Measurements from ENCODE around the gene KCNIP4.
A peak's percentile ranks its signal among the peaks of the same experiment; 100 is the strongest.

KCNIP4 gene

GRCh38 chr4:20883231-20883630 is 1065.3 kb downstream of the KCNIP4 start:
- Histone ChIP-seq H3K27ac (ENCODE audit: poor library complexity, severe bottlenecking) (no peak overlapping the region), H3K9me3 (ENCODE audit: severe bottlenecking) (no peaks in the 10 kb centered on the region), H3K4me1 (ENCODE audit: insufficient read depth, poor library complexity, severe bottlenecking) (no peaks in the 10 kb centered on the region), H3K4me3 (ENCODE audit: severe bottlenecking) (no peak overlapping the region), H3K36me3 (ENCODE audit: low read depth) (no peaks in the 10 kb centered on the region), H3K27me3 (ENCODE audit: insufficient read depth, poor library complexity, severe bottlenecking) (no peaks in the 10 kb centered on the region)
- no peak for DNase-seq (ENCODE audit: low spot score)
- no peak for TF ChIP-seq CTCF (IDR thresholded peaks at IDR 0.05; ENCODE audit: poor library complexity, severe bottlenecking)
- no peak for ATAC-seq (ENCODE audit: low read depth)

- TF ChIP-seq CTCF (IDR thresholded peaks at IDR 0.05; ENCODE audit: poor library complexity, severe bottlenecking) = no peak
Observed at GRCh38 chr4:20882500-20882899, 1066.1 kb downstream of the KCNIP4 start.

GRCh38 chr4:20881658-20882057 is 1066.9 kb downstream of the KCNIP4 start:
- DNase-seq (ENCODE audit: low spot score) = no peak
- H3K27ac ChIP-seq (ENCODE audit: poor library complexity, severe bottlenecking) = no peak overlapping the region

More at GRCh38 chr4:20882500-20882899, 1066.1 kb downstream of the KCNIP4 start:
- Histone ChIP-seq H3K4me3 (ENCODE audit: severe bottlenecking) (no peak overlapping the region), H3K4me1 (ENCODE audit: insufficient read depth, poor library complexity, severe bottlenecking) (no peaks in the 10 kb centered on the region), H3K27me3 (ENCODE audit: insufficient read depth, poor library complexity, severe bottlenecking) (no peaks in the 10 kb centered on the region), H3K27ac (ENCODE audit: poor library complexity, severe bottlenecking) (no peak overlapping the region), H3K9me3 (ENCODE audit: severe bottlenecking) (no peaks in the 10 kb centered on the region), H3K36me3 (ENCODE audit: low read depth) (no peaks in the 10 kb centered on the region)
- DNase-seq (ENCODE audit: low spot score) (no peak), ATAC-seq (ENCODE audit: low read depth) (0 out of 3 replicates have a peak, but pooled peaks have one; percentile 45)

GRCh38 chr4:20878806-20879205 is 1069.8 kb downstream of the KCNIP4 start:
- no peak for ATAC-seq (ENCODE audit: low read depth)
- Histone ChIP-seq H3K4me3 (ENCODE audit: severe bottlenecking) (no peak overlapping the region), H3K9me3 (ENCODE audit: severe bottlenecking) (no peaks in the 10 kb centered on the region), H3K27me3 (ENCODE audit: insufficient read depth, poor library complexity, severe bottlenecking) (no peaks in the 10 kb centered on the region), H3K36me3 (ENCODE audit: low read depth) (no peaks in the 10 kb centered on the region), H3K27ac (ENCODE audit: poor library complexity, severe bottlenecking) (no peak overlapping the region), H3K4me1 (ENCODE audit: insufficient read depth, poor library complexity, severe bottlenecking) (no peaks in the 10 kb centered on the region)
- no peak for DNase-seq (ENCODE audit: low spot score)
- no peak for TF ChIP-seq CTCF (IDR thresholded peaks at IDR 0.05; ENCODE audit: poor library complexity, severe bottlenecking)

More at GRCh38 chr4:20881658-20882057, 1066.9 kb downstream of the KCNIP4 start:
- TF ChIP-seq CTCF (IDR thresholded peaks at IDR 0.05; ENCODE audit: poor library complexity, severe bottlenecking) = no peak
- Histone ChIP-seq H3K27me3 (ENCODE audit: insufficient read depth, poor library complexity, severe bottlenecking) (no peaks in the 10 kb centered on the region), H3K4me3 (ENCODE audit: severe bottlenecking) (no peak overlapping the region), H3K4me1 (ENCODE audit: insufficient read depth, poor library complexity, severe bottlenecking) (no peaks in the 10 kb centered on the region), H3K36me3 (ENCODE audit: low read depth) (no peaks in the 10 kb centered on the region), H3K9me3 (ENCODE audit: severe bottlenecking) (no peaks in the 10 kb centered on the region)
- ATAC-seq (ENCODE audit: low read depth) = no peak

GRCh38 chr4:20870436-20870835 is 1078.1 kb downstream of the KCNIP4 start:
- DNase-seq (ENCODE audit: low spot score) (no peak), ATAC-seq (ENCODE audit: low read depth) (no peak)
- H3K9me3 ChIP-seq (ENCODE audit: severe bottlenecking) = no peaks in the 10 kb centered on the region
- no peaks in the 10 kb centered on the region for H3K4me1 ChIP-seq (ENCODE audit: insufficient read depth, poor library complexity, severe bottlenecking)
- no peaks in the 10 kb centered on the region for H3K36me3 ChIP-seq (ENCODE audit: low read depth)
- no peak for TF ChIP-seq CTCF (IDR thresholded peaks at IDR 0.05; ENCODE audit: poor library complexity, severe bottlenecking)
- no peaks in the 10 kb centered on the region for H3K27me3 ChIP-seq (ENCODE audit: insufficient read depth, poor library complexity, severe bottlenecking)
- H3K27ac ChIP-seq (ENCODE audit: poor library complexity, severe bottlenecking) = no peak overlapping the region
- no peak overlapping the region for H3K4me3 ChIP-seq (ENCODE audit: severe bottlenecking)
